AG04450 (cell line): ENCODE results near the gene PRMT3. TPM values are rescaled to one million over a fixed set of nuclear protein-coding genes. Genes with fewer than 3 reads are reported as not detected.

Experiments
- CTCF ChIA-PET: fragments of 300-600, 350-600 bp; formaldehyde crosslinking; extraction: SDS; loops from one replicate; lab custom pipeline; 2022; ENCODE audit warnings: antibody characterized with exemption, inconsistent platforms; lab: Charles Lee
- POLR2A ChIA-PET: fragments of 350-600 bp; formaldehyde crosslinking; extraction: SDS; loops from one replicate; lab custom pipeline; 2021; ENCODE audit warnings: antibody characterized with exemption, inconsistent platforms; lab: Yijun Ruan, JAX
- DNase-seq: peaks from one replicate; pipeline ENCODE4 v3.0.0-alpha.2; 2011; ENCODE audit warnings: low read depth, low spot score
- H3K27ac ChIP-seq: one replicate; pipeline ENCODE4 v1.5.1; 2012; ENCODE audit warnings: low read depth, low read length, control low read depth
- H3K27me3 ChIP-seq: one replicate; pipeline ENCODE4 v1.6.0; 2012; ENCODE audit warnings: low read length; ENCODE audit not compliant: control insufficient read depth, insufficient read depth
- H3K4me3 ChIP-seq: 2 replicates; pipeline ENCODE4 v1.5.1; 2011; ENCODE audit warnings: mild to moderate bottlenecking, low read depth, low read length, control low read depth
- H3K9me3 ChIP-seq: 2 replicates; pipeline ENCODE4 v1.5.1; 2012; ENCODE audit warnings: low read length; ENCODE audit not compliant: control insufficient read depth, insufficient read depth
- CTCF ChIP-seq: IDR thresholded peaks from 2 replicates; pipeline ENCODE4 v1.5.1; 2011; ENCODE audit warnings: low read depth, low read length, control low read depth, inconsistent platforms
- polyA plus RNA-seq: library from polyadenylated mRNA; depleted of rRNA; stranded (reverse); fragments of >200 nt; gene quantifications from 2 replicates; pipeline ENCODE4 v1.2.3, GENCODE V29; 2011

Gene PRMT3
- polyA plus RNA-seq, 1 experiment: 14.8 TPM

DNA sequence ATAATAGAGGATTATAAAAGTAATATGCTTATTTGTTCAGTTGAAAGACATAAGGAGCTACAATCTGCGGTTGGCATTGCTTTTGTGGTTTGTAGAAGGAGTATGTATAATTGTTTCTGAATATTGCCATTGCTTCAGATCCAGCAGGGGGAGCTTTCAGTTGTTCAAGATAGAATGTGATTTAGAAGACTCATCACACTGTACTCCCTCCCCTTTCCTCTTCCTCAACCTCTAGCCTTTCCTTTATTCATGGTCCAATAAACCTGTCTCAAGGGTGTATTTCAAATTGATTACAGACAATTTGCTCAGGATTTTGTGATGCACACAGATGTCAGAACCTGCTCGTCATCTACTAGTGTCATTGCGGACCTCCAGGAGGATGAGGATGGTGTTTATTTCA is 9.8 kb downstream of the PRMT3 start:
- Histone ChIP-seq H3K27ac (no peak overlapping the region), H3K4me3 (no peak overlapping the region), H3K27me3 (no peaks in the 10 kb centered on the region), H3K9me3 (no peaks in the 10 kb centered on the region)
- peak; percentile 70 for TF ChIP-seq CTCF
- peak; percentile 18 for DNase-seq
- CTCF ChIA-PET: interaction anchor here (0.6 to 5.1 kb wide), 31 partner anchors 8 to 269 kb away, joined by 3 to 94 read pairs (median 5); no protein-coding TSS in a partner anchor
- POLR2A ChIA-PET: no interaction called here

GRCh38 chr11:20399498-20399897 is 12.0 kb downstream of the PRMT3 start:
- H3K4me3 ChIP-seq: no peak overlapping the region
- H3K27ac ChIP-seq: no peak overlapping the region
- POLR2A ChIA-PET: no interaction called here
- no peaks in the 10 kb centered on the region for H3K27me3 ChIP-seq
- CTCF ChIA-PET: interaction anchor here (2.1 to 5.1 kb wide), 3 partner anchors 44 to 211 kb away, joined by 6 to 94 read pairs (median 15); no protein-coding TSS in a partner anchor
- no peak for DNase-seq
- no peaks in the 10 kb centered on the region for H3K9me3 ChIP-seq
- TF ChIP-seq CTCF: no peak

DNA sequence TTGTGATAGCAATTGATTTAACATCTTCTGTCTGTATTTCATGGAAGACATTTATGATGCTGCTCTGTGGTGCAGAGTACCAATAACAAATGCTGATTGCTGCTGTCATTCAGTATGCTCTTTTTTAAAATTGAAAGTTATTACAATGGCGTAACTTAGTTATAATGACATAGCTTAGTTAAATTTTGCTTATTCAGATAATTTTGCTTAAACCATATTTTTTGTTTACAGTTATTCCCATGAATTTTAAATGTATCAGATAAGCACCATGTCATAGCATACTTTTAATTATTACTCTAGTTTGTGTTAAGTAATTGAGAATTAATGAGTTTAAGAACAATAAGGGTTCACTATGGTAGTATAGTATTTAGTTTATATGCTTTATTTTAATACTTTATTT is 15.5 kb downstream of the PRMT3 start:
- POLR2A ChIA-PET: no interaction called here
- no peak for DNase-seq
- no peak overlapping the region for H3K27ac ChIP-seq
- H3K9me3 ChIP-seq: no peaks in the 10 kb centered on the region
- H3K4me3 ChIP-seq: no peak overlapping the region
- no peak for TF ChIP-seq CTCF
- no peaks in the 10 kb centered on the region for H3K27me3 ChIP-seq
- CTCF ChIA-PET: interaction anchor here (1.9 to 2.2 kb wide), 2 partner anchors 41 to 207 kb away, joined by 5 to 9 read pairs; no protein-coding TSS in a partner anchor

DNA sequence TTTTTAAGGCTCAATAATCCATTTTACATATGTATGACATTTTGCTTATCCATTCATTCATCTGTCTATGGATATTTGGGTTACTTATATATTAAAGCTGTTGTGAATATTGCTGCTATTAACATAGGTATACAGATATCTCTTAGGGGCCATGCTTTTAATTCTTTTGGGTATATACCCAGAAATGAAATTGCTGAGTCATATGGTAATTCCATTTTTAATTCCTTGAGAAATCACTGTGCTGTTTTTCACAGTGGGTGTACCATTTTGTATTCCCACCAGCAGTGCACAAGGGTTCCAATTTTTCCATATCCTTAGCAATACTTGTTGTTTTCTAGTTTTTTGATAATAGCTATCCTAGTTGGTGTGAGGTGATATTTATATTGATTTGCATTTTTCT is 19.0 kb downstream of the PRMT3 start:
- no peaks in the 10 kb centered on the region for H3K9me3 ChIP-seq
- DNase-seq: no peak
- H3K27me3 ChIP-seq: no peaks in the 10 kb centered on the region
- no peak overlapping the region for H3K4me3 ChIP-seq
- POLR2A ChIA-PET: no interaction called here
- TF ChIP-seq CTCF: no peak
- CTCF ChIA-PET: interaction anchor here (1.0 kb wide), 1 partner anchor 9 kb away, joined by 9 read pairs; no protein-coding TSS in a partner anchor
- H3K27ac ChIP-seq: no peak overlapping the region

- TF ChIP-seq CTCF: no peak
- POLR2A ChIA-PET: no interaction called here
- DNase-seq: no peak
- Histone ChIP-seq H3K4me3 (no peak overlapping the region), H3K27ac (no peak overlapping the region), H3K27me3 (no peaks in the 10 kb centered on the region), H3K9me3 (no peaks in the 10 kb centered on the region)
- CTCF ChIA-PET: interaction anchor here (4.4 kb wide), 1 partner anchor 10 kb away, joined by 25 read pairs; no protein-coding TSS in a partner anchor
These were observed 19.8 kb downstream of the PRMT3 start for GRCh38 chr11:20407344-20407743.
